WI38 (cell line): Measurements from ENCODE around the gene WARS2.
A peak's percentile ranks its signal among the peaks of the same experiment; 100 is the strongest.

ENCODE experiments used
- H3K4me3 ChIP-seq: 2 replicates; pipeline ENCODE4 v1.5.1; 2011; ENCODE audit warnings: low read depth, mild to moderate bottlenecking, control low read depth, low read length
- CTCF ChIP-seq: IDR thresholded peaks from 2 replicates; pipeline ENCODE4 v1.5.1; 2012; ENCODE audit warnings: low read depth, mild to moderate bottlenecking, control low read depth, low read length

WARS2 gene

DNA sequence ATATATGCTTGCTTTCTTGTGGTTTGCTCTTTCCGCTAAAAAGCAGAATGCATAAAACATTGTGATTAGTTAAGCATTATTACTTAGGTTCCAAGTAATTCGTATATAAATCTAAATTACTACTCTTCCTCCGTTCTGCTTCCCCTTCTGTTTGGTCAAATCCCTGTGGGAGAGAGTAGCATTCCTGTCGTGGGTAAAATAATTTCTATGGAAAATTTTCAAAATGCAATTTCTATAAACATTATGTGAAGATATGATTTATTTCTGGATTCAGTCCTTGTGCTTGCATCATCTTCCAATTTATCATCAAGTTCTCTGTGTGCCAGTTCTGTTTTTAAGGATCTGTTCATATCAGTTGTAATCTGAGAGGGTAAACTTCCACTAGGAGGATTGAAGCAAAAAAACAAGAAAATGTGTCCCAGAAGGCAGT is 7.2 kb upstream of the WARS2 start:
- no peak for TF ChIP-seq CTCF
- H3K4me3 ChIP-seq = no peak overlapping the region

DNA sequence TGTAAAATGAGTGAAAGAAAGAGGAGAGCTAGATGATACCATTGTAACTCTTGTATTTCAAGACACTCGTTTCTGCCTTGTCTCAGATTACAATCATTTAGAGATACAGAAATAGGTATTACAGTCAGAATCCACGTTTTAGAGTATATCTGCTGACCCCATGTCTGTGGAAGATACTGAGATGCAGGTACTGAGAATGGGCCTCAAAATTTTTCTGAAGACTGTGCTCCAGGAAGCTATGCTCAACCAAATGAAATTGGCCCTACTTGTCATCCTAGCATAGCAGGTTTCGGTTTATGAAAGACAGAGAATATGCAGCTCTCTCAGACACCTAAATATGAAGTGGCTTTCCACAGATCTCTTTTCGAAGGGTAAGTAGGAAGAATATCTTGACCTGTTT is 6.0 kb upstream of the WARS2 start:
- TF ChIP-seq CTCF = no peak
- no peak overlapping the region for H3K4me3 ChIP-seq

- no peak overlapping the region for H3K4me3 ChIP-seq
- TF ChIP-seq CTCF = no peak
Measured at GRCh38 chr1:119144813-119145212, 4.4 kb upstream of the WARS2 start.

DNA sequence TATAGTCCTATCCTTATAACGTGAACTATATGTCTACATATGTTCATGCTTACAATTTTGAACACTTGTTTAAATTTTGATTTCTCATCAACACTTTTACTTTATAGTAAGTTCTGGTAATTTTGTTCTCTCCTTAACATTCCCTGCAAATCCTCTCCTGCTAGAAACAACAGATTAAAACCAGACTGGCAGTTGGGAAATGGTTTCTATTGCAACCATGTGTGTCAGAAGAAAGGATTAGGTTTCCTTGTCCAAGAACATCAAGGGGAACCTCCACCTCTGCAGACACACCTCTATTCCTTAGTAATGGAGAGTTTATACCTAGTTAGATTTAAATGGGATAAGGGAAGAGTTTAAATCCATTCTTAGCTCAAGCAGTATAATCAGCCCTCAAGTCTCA is 3.3 kb upstream of the WARS2 start:
- H3K4me3 ChIP-seq = no peak overlapping the region
- TF ChIP-seq CTCF = no peak

DNA sequence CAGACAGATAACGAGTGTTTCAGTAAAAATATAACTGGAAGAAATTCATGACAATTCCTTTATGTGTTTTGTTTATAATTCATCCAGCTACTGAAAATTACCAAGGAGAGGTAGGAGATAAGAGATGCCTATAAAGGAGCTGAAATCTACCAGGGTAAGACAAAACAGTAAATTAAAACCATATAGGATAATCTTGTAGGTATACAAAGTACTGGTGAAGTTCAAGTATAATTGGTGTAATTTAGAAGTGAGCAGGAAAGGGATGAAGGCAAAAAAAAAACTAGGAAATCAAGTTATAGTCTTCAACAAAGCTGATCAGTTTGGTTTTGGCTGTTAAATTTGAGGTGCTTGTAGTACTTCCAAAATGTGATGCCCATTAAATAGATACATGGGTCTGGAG is 1.2 kb upstream of the WARS2 start:
- H3K4me3 ChIP-seq = no peak overlapping the region

GRCh38 chr1:119141020-119141424 is 569 bp upstream of the WARS2 start:
- peak overlapping the region; percentile 80 for H3K4me3 ChIP-seq
- peak; percentile 27; the same call in 1 of the 2 replicates for TF ChIP-seq CTCF

More for the DNA sequence above, 1.2 kb upstream of the WARS2 start:
- no peak for TF ChIP-seq CTCF

GRCh38 chr1:119139857-119140176 is 636 bp downstream of the WARS2 start:
- no peak for TF ChIP-seq CTCF
- peak overlapping the region; percentile 80 for H3K4me3 ChIP-seq

DNA sequence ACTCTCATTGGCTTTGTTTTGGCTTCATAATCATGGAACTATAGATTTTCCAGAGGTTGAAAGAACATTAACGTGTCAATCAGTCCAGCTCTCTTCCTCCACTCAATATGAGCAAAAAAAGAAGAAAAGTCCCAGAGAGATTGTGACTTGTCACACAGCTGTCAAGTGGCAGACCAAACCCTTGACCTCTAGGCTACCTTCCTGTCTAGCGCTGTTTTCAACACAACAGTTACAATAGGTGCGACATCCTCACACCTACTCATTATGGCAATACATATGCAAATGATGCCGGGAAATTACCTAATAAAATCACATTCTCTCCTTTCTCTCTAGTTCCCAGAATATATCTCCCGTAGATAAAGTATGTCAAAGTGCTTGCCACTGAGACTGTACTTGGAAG is 1.1 kb downstream of the WARS2 start:
- no peak for TF ChIP-seq CTCF
- H3K4me3 ChIP-seq = peak overlapping the region; percentile 80
